Measurements from ENCODE around the gene DDX3X.
"Not testable (repeated sequence)": the region's sequence is repeated elsewhere in the genome, so short reads cannot be mapped to it uniquely, and the experiment has no call there.

Gene DDX3X

GRCh38 chrX:41333744-41334362, at the start of gene DDX3X:
TSS of gene DDX3X (plus strand) at chrX:41334162. CDS start at chrX:41334253, 91 bp downstream.
- peak; percentile 72 for DNase-seq (ENCODE audit: low spot score)

- DNase-seq (ENCODE audit: low spot score): not testable (repeated sequence)
Observed at GRCh38 chrX:41285928-41286327, 48.0 kb upstream of the DDX3X start.

GRCh38 chrX:41288641-41289040, 45.3 kb upstream of the DDX3X start:
- DNase-seq (ENCODE audit: low spot score): no peak

DNA sequence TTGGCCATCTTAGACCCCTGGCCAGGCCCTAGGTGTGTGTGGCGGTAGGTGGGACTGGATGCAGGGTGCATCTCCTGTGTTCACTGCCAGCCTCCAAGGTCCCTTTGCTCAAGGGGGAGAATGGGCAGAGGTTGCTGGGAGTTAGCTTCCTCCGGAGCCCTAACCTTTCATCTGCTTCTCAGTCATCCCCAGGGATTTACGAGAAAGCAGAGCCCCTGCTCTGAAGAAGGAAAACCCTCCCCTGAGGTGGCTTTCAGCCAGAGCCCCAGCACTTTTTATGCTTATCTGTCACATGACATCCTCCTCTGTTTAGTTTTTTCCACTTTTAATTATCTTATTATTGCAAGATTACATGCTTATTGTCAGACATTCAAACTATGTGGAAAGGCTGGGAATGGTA, 44.9 kb upstream of the DDX3X start:
- DNase-seq (ENCODE audit: low spot score): no peak

DNA sequence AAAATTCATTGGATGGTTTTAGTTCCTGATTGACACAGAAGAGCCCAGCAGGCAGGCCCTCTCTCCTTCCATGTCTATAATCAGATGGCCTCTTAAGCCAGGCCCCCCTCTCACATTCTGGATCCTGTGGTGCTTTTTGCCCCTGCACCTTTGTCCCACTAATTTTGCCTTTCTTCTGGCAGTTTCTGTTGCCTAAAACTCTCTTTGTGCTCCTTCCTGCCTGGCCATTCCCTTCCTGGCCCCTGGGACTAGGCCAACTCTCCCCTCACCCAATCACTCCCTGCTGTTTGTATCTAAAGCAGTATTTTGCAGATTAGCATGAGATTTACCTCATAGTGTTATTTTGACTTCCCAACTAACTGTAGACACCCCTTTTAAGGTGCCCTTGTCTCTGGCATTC, 42.7 kb upstream of the DDX3X start:
- no peak for DNase-seq (ENCODE audit: low spot score)

- DNase-seq (ENCODE audit: low spot score): no peak
Observed at GRCh38 chrX:41293269-41293668, 40.7 kb upstream of the DDX3X start.

- DNase-seq (ENCODE audit: low spot score): no peak
Observed at GRCh38 chrX:41300758-41301437, 33.1 kb upstream of the DDX3X start.

GRCh38 chrX:41301438-41301824, 32.5 kb upstream of the DDX3X start:
- DNase-seq (ENCODE audit: low spot score): no peak

DNA sequence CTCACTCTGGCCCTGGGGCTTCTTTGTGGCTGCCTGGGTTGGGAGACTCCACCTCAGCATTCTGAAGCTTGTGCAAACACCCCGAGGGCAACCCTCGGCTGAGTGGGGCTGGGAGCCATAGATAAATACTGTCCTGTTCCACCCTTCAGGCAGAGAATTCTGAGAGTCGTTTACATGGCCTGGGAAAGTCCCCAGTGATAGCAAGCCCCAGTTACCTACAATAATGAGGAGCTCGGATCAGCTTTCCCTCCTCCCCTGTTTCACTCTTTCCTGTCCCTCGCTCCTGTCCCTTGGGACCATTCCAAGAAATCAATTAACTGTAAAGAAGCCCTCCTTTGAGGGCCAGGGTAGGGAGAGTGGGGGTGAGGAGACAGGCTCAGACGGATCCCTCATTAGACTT, 31.6 kb upstream of the DDX3X start:
- DNase-seq (ENCODE audit: low spot score): no peak

DNA sequence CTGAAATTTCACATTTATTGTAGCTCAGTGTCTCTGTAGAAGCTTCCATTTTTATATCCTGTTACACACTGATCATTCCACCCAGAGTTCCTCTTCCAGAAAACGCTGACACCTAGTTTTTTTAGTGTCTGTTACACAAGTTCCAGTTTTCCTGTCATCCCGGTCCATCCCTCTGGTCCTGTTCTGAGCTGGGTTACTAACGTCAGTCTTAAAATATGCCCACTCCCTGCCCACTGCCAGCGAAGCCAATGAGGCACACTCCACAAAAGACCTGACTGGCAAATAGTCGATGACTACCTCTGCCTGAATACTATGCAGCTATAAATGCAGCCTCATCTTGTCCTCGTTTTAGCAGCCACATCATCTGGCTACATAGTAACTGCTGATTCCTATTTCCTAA, 30.9 kb upstream of the DDX3X start:
- DNase-seq (ENCODE audit: low spot score): no peak

DNA sequence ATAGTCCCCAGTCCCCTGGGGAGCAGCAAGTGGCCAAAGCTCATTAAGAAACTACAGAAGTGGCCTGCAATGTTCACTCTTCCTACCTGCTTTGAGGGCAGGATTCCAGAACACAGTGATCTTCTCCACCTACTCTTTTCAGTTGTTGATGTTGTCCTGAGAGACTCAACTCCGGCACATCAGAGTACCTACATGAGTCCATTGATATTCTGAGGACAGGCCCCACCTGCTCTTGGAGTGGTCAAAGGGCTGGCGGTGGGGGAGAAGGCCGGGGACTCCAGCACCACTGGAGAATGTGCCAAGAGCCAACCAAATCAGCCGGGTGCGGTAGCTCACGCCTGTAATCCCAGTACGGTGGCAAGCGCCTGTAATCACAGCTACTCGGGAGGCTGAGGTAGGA, 29.8 kb upstream of the DDX3X start:
- no peak for DNase-seq (ENCODE audit: low spot score)

DNA sequence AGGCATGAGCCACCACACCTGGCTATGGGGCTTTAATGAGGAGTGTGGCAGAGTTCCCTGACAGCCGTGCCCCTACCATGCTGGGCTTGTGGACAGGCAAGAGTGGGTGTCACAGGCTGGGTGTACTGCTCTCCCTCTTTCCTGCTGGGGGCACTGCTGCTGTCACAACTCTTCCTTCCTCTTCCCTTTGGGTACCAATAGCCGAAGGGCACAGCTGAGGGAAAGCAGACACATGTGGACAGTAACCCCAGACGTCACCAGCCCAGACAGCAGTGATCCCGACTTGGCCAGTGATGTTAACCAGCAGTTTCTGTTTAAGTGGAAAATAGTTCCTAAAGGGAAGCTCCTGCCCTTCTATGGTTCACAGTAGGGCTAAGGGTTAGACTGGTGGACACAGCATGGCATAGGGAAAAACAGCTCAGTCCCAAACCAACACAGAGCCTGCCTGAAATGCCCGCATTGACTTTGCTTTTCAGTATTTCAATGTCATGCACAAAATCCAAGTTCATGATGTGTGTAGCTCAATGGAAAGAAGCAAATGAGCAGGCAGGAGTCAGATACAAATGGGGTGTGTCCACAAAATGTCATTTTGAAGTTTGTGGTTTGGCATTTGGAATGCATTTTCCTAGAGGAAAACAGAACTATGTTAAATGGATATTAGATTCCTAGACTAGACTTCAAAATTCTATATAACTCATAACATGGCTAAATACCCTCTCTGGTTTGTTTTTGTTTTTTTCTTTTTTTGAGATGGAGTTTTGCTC, 24.9 kb upstream of the DDX3X start:
- no peak for DNase-seq (ENCODE audit: low spot score)

DNA sequence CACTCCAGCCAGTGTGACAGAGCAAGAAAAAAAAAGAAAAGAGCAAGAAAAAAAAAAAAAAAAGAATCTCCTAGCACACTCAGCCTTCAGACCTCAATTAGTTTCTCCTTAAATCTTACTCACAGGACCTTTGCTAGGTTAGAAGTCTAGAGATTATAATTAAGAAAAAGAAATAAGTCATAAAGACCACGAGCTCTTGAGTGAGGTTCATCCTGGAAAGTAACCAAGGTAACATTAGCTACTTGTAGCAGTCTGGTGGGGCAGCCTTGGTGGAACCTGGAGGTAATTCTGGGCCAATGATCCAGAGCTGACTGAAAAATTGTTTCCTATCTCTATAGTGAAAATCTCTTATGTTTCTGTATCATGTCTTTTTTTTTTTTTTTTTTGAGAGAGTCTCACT, 21.2 kb upstream of the DDX3X start:
- DNase-seq (ENCODE audit: low spot score): no peak

DNA sequence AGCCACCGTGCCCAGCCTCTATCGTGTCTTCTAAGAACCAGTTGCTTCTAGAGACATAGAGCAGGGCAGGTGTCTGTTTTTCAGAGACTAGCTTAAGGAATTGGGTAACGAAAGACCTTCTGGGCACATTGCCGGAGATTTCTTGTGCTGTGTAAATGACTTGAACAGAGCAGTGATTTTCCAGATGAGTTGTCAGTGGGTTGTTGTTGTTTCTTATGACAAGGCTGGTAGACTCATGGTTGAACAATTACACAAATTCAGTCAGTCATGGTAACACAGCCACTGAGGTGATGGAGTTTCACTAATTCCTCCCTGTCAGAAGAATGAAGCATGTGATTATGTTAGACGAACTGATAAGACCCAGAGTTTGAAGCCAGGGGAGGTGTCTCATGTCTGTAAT, 20.5 kb upstream of the DDX3X start:
- DNase-seq (ENCODE audit: low spot score): no peak

- no peak for DNase-seq (ENCODE audit: low spot score)
Observed at GRCh38 chrX:41314204-41314603, 19.8 kb upstream of the DDX3X start.

- DNase-seq (ENCODE audit: low spot score): no peak
Observed at GRCh38 chrX:41314881-41315280, 19.1 kb upstream of the DDX3X start.

DNA sequence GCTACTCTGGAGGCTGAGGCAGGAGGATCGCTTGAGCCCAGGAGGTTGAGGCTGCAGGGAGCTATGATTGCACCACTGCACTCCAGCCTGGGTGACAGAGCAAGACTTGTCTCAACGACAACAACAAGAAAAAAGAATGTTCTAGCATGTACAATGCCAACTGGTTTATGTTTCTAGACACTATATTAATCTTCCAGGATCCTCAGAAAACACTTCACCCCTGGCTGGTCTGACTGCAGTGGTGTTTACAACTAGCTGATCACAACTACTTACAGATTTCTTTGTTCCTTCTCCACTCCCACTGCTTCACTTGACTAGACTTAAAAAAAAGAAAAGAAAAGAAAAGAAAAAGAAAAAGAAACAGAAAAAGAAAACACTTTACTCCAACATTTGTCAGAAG, 17.7 kb upstream of the DDX3X start:
- not testable (repeated sequence) for DNase-seq (ENCODE audit: low spot score)

- DNase-seq (ENCODE audit: low spot score): no peak
Observed at GRCh38 chrX:41317477-41318208, 16.3 kb upstream of the DDX3X start.

GRCh38 chrX:41320393-41320792, 13.6 kb upstream of the DDX3X start:
- no peak for DNase-seq (ENCODE audit: low spot score)

DNA sequence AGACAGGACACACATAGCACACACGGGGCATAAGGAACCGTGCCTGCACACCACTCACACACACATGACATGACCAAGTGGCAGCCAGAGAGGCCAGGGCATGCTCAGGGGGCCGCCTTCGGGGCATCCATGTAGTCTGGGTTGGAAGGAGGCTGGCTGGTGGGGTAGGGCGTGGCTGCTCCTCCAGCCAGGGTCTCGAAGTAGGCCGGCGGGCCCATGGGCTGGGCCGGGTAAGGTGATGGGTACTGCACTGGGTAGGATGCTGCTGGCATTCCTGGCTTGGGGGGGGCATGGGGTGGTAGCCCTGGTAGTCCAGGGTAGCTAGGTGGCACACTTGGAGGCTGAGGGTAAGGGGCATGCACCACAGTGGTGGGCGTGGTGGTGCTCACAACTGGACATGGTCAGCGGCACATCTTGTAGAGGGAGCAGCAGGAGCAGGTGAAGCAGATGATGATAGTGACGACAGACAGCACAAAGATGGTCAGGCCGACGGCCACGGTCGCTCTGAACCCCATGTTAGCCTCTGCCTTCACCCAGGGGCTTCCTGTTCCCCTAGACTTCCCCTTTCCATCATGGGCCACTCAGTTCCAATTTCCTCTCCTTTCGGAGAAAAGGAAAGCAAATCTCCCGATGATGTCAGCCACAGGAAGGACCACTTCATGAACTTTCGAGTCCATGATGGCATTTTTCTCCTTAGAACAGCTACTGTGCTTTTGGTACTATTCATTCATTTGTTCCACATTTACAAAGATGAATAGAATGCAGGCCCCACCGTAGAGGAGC, 10.9 kb upstream of the DDX3X start:
- no peak for DNase-seq (ENCODE audit: low spot score)

GRCh38 chrX:41326431-41326830, 7.5 kb upstream of the DDX3X start:
- DNase-seq (ENCODE audit: low spot score): no peak

DNA sequence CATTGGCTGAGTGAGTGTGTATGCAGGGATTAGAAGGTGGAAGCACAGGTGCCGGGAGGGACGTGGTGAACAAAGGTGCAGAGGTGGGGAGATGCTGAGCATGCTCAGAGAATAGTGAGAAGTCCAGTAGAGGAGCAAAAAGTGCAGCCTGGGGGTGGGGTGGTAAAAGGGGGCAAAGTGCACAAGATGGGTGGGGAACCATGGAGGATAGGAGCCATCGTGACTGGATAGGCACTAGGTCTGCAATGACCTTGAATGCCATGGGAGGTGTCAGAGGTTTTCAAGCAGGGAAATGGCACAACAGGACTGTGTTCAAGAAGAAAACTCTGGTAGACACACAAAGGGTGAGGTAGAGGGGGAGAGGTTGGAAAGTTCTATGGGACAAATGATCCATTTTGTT, 6.6 kb upstream of the DDX3X start:
- DNase-seq (ENCODE audit: low spot score): no peak

All from germinal center (tissue), 1 donor.